ENCODE data around the gene IFIT2. TPM values are rescaled to one million over a fixed set of nuclear protein-coding genes. Genes with fewer than 3 reads are reported as not detected.

The IFIT2 gene
- total RNA-seq, 1 donor from 2014 or later, result 3.6 TPM

DNA sequence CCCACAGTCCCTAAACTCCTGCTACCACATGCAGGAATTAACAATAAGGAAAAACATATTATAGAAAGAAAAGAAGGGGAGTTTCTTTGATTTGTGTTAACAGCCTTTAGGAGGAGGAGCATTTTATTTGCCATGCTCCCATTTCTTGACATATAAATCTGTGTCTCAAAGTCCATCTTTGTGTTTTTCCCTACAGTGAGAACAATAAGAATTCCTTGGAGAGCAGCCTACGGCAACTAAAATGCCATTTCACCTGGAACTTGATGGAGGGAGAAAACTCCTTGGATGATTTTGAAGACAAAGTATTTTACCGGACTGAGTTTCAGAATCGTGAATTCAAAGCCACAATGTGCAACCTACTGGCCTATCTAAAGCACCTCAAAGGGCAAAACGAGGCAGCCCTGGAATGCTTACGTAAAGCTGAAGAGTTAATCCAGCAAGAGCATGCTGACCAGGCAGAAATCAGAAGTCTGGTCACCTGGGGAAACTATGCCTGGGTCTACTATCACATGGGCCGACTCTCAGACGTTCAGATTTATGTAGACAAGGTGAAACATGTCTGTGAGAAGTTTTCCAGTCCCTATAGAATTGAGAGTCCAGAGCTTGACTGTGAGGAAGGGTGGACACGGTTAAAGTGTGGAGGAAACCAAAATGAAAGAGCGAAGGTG is 4.1 kb downstream of the IFIT2 start:
- peaks cover 28% of the 10 kb centered on the region for H3K4me1 Mint-ChIP-seq
- no peak overlapping the region for H3K4me3 Mint-ChIP-seq
- DNase-seq (ENCODE audit: low spot score in 2 of 2, unreplicated experiment in 2 of 2), result no peak
- H3K27me3 Mint-ChIP-seq (ENCODE audit: low read depth), result no peaks in the 10 kb centered on the region
- TF ChIP-seq, protein P1, sequence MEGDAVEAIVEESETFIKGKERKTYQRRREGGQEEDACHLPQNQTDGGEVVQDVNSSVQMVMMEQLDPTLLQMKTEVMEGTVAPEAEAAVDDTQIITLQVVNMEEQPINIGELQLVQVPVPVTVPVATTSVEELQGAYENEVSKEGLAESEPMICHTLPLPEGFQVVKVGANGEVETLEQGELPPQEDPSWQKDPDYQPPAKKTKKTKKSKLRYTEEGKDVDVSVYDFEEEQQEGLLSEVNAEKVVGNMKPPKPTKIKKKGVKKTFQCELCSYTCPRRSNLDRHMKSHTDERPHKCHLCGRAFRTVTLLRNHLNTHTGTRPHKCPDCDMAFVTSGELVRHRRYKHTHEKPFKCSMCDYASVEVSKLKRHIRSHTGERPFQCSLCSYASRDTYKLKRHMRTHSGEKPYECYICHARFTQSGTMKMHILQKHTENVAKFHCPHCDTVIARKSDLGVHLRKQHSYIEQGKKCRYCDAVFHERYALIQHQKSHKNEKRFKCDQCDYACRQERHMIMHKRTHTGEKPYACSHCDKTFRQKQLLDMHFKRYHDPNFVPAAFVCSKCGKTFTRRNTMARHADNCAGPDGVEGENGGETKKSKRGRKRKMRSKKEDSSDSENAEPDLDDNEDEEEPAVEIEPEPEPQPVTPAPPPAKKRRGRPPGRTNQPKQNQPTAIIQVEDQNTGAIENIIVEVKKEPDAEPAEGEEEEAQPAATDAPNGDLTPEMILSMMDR (IDR thresholded peaks at IDR 0.05; ENCODE audit: unreplicated experiment), result no peak
- no peak overlapping the region for H3K27ac Mint-ChIP-seq
- H3K9me3 Mint-ChIP-seq, result no peaks in the 10 kb centered on the region
- H3K36me3 Mint-ChIP-seq, result peaks cover 5% of the 10 kb centered on the region

DNA sequence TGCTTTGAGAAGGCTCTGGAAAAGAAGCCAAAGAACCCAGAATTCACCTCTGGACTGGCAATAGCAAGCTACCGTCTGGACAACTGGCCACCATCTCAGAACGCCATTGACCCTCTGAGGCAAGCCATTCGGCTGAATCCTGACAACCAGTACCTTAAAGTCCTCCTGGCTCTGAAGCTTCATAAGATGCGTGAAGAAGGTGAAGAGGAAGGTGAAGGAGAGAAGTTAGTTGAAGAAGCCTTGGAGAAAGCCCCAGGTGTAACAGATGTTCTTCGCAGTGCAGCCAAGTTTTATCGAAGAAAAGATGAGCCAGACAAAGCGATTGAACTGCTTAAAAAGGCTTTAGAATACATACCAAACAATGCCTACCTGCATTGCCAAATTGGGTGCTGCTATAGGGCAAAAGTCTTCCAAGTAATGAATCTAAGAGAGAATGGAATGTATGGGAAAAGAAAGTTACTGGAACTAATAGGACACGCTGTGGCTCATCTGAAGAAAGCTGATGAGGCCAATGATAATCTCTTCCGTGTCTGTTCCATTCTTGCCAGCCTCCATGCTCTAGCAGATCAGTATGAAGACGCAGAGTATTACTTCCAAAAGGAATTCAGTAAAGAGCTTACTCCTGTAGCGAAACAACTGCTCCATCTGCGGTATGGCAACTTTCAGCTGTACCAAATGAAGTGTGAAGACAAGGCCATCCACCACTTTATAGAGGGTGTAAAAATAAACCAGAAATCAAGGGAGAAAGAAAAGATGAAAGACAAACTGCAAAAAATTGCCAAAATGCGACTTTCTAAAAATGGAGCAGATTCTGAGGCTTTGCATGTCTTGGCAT is 4.8 kb downstream of the IFIT2 start:
- H3K9me3 Mint-ChIP-seq, result no peaks in the 10 kb centered on the region
- H3K4me3 Mint-ChIP-seq, result no peak overlapping the region
- no peaks in the 10 kb centered on the region for H3K27me3 Mint-ChIP-seq (ENCODE audit: low read depth)
- H3K27ac Mint-ChIP-seq, result no peak overlapping the region
- DNase-seq (ENCODE audit: low spot score in 2 of 2, unreplicated experiment in 2 of 2), result no peak
- H3K36me3 Mint-ChIP-seq, result peaks cover 5% of the 10 kb centered on the region
- peaks cover 21% of the 10 kb centered on the region for H3K4me1 Mint-ChIP-seq
- TF ChIP-seq, protein P1 (IDR thresholded peaks at IDR 0.05; ENCODE audit: unreplicated experiment), result no peak

DNA sequence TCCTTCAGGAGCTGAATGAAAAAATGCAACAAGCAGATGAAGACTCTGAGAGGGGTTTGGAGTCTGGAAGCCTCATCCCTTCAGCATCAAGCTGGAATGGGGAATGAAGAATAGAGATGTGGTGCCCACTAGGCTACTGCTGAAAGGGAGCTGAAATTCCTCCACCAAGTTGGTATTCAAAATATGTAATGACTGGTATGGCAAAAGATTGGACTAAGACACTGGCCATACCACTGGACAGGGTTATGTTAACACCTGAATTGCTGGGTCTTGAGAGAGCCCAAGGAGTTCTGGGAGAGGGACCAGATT is 5.4 kb downstream of the IFIT2 start:
- Mint-ChIP-seq H3K36me3 (peaks cover 5% of the 10 kb centered on the region), H3K27me3 (ENCODE audit: low read depth) (no peaks in the 10 kb centered on the region), H3K27ac (no peak overlapping the region), H3K4me1 (peaks cover 15% of the 10 kb centered on the region), H3K9me3 (peaks cover 4% of the 10 kb centered on the region), H3K4me3 (no peak overlapping the region)
- TF ChIP-seq, protein P1 (IDR thresholded peaks at IDR 0.05; ENCODE audit: unreplicated experiment), result no peak
- DNase-seq (ENCODE audit: low spot score in 2 of 2, unreplicated experiment in 2 of 2), result no peak

DNA sequence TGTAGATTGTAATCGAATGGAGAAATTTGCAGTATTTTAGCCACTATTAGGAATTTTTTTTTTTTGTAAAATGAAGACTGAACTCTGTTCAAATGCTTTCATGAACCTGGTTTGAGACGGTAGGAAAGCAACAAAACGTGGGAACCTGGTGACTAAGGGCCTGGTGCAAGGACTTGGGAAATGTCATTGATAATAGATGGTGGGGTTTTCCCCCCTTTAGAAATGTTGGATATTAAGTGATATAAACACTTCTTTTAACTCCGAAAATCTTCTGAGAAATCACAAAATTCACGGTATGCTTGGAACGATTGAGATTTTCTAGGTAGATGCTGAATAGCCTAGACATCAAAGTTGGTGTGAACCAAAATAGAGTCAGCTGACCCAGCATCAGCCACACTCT is 6.4 kb downstream of the IFIT2 start:
- Mint-ChIP-seq H3K4me3 (no peak overlapping the region), H3K27me3 (ENCODE audit: low read depth) (no peaks in the 10 kb centered on the region), H3K9me3 (peaks cover 4% of the 10 kb centered on the region), H3K27ac (no peak overlapping the region), H3K36me3 (peaks cover 5% of the 10 kb centered on the region), H3K4me1 (peaks cover 11% of the 10 kb centered on the region)
- DNase-seq (ENCODE audit: low spot score in 2 of 2, unreplicated experiment in 2 of 2), result no peak
- TF ChIP-seq, protein P1 (IDR thresholded peaks at IDR 0.05; ENCODE audit: unreplicated experiment), result no peak

DNA sequence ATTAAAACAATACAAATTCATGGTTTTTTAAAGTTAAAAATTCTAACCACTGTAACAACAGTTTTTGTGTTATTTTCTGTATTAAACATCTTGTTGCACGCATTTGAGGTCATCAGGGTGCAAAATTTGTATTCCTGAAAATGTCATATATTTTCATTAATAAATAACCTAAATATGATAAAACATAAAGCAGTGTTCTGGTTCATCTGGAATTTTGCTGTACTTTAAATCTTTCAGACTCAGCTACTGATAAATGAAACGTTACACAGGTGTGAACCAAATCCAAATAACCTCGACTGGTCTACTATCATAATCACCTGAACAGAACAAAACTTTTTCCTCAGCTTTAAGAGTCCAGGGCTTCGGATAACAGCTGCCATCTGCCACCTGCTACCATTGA is 6.9 kb downstream of the IFIT2 start:
- H3K4me3 Mint-ChIP-seq, result no peak overlapping the region
- no peak overlapping the region for H3K27ac Mint-ChIP-seq
- TF ChIP-seq, protein P1 (IDR thresholded peaks at IDR 0.05; ENCODE audit: unreplicated experiment), result no peak
- peaks cover 5% of the 10 kb centered on the region for H3K36me3 Mint-ChIP-seq
- H3K9me3 Mint-ChIP-seq, result peaks cover 4% of the 10 kb centered on the region
- DNase-seq (ENCODE audit: low spot score in 2 of 2, unreplicated experiment in 2 of 2), result no peak
- H3K4me1 Mint-ChIP-seq, result peaks cover 12% of the 10 kb centered on the region
- no peaks in the 10 kb centered on the region for H3K27me3 Mint-ChIP-seq (ENCODE audit: low read depth)

All from mesothelial cell of epicardium (in vitro differentiated cells).